Endodermal cell (in vitro differentiated cells): ENCODE results near the gene CEP83. TPM values are rescaled to one million over a fixed set of nuclear protein-coding genes. Genes with fewer than 3 reads are reported as not detected.

Experiments used
- DNase-seq: peaks from one replicate; pipeline ENCODE4 v3.0.0-alpha.2; 2017
- H3K27ac ChIP-seq: 2 replicates; pipeline ENCODE4 v1.5.1; 2013; ENCODE audit warnings: mild to moderate bottlenecking, low read depth, low read length, moderate library complexity
- H3K27me3 ChIP-seq: 2 replicates; pipeline ENCODE4 v1.6.1; 2013; ENCODE audit warnings: mild to moderate bottlenecking, low read length, moderate library complexity; ENCODE audit not compliant: insufficient read depth, control insufficient read depth, poor library complexity, severe bottlenecking
- H3K36me3 ChIP-seq: 2 replicates; pipeline ENCODE4 v1.7.0; 2013; ENCODE audit warnings: mild to moderate bottlenecking, low read length, moderate library complexity; ENCODE audit not compliant: control insufficient read depth, insufficient read depth
- H3K4me1 ChIP-seq: one replicate; pipeline ENCODE4 v1.7.0; 2013; ENCODE audit warnings: low read length; ENCODE audit not compliant: control insufficient read depth, insufficient read depth
- H3K4me3 ChIP-seq: 2 replicates; pipeline ENCODE4 v1.5.1; 2013; ENCODE audit warnings: mild to moderate bottlenecking, low read length, moderate library complexity
- H3K9ac ChIP-seq: 2 replicates; pipeline ENCODE4 v1.6.1; 2013; ENCODE audit warnings: mild to moderate bottlenecking, low read length, moderate library complexity; ENCODE audit not compliant: poor library complexity, severe bottlenecking; ENCODE audit errors: extremely low read depth
- H3K9me3 ChIP-seq: 2 replicates; pipeline ENCODE4 v1.6.1; 2013; ENCODE audit warnings: mild to moderate bottlenecking, low read length, moderate library complexity; ENCODE audit not compliant: control insufficient read depth
- H3K27ac Mint-ChIP-seq: 2 replicates; pipeline ENCODE4 v1.8.0; 2020; ENCODE audit warnings: mixed read lengths
- H3K27me3 Mint-ChIP-seq: 2 replicates; pipeline ENCODE4 v1.8.0; 2021; ENCODE audit warnings: mild to moderate bottlenecking, mixed read lengths; ENCODE audit not compliant: insufficient read depth
- H3K36me3 Mint-ChIP-seq: 2 replicates; pipeline ENCODE4 v1.8.0; 2020; ENCODE audit warnings: low read depth, mixed read lengths
- H3K4me1 Mint-ChIP-seq: 2 replicates; pipeline ENCODE4 v1.8.0; 2020; ENCODE audit warnings: mixed read lengths
- H3K4me3 Mint-ChIP-seq: 2 replicates; pipeline ENCODE4 v1.8.0; 2020; ENCODE audit warnings: mild to moderate bottlenecking, moderate library complexity, mixed read lengths
- H3K9me3 Mint-ChIP-seq: 2 replicates; pipeline ENCODE4 v1.8.0; 2020; ENCODE audit warnings: mild to moderate bottlenecking, mixed read lengths
- WGBS, 2 experiments: methylation state at CpG; one replicate each; pipeline versions ENCODE4 v1.1.5 to v1.1.7; 2013; ENCODE audit warnings: missing lambda C conversion rate in 2 of 2, mixed read lengths in 1 of 2; ENCODE audit not compliant: insufficient coverage in 1 of 2, insufficient read length in 1 of 2; 5-methylcytosine and 5-hydroxymethylcytosine counted together
- long read RNA-seq, 4 experiments: library from polyadenylated mRNA in 2 of 4; library from RNA in 1 of 4; library from capped mRNA in 1 of 4; stranded (forward) in 3 of 4; unstranded in 1 of 4; transcript quantifications; one replicate each; pipeline ENCODE4 v2.0.0, GENCODE V29; 2020 to 2021; ENCODE audit warnings: inconsistent platforms in 1 of 4
- polyA plus RNA-seq, 2 experiments: library from polyadenylated mRNA; stranded (reverse); fragments of 50-300 nt; gene quantifications; one replicate each; pipeline ENCODE4 v1.2.3, GENCODE V29; 2013
- total RNA-seq, 2 donors: library from RNA; stranded (reverse); fragmentation: NEBNext Ultra II Directional in 1 of 2; extraction: Animal tissue kit (Norgen Biotek cat#: 25700) in 1 of 2; gene quantifications; 2 replicates in 1 of 2; 3 replicates in 1 of 2; pipeline ENCODE4 v1.2.1, GENCODE V29; 2021
- TF ChIP-seq, protein P1 (sequence below): fragments of 200-600 bp; sonication (generic); conservative IDR thresholded peaks from 2 replicates; pipeline ENCODE4 v1.5.0; 2021; ENCODE audit warnings: antibody characterized with exemption, mild to moderate bottlenecking

The CEP83 gene, protein sequence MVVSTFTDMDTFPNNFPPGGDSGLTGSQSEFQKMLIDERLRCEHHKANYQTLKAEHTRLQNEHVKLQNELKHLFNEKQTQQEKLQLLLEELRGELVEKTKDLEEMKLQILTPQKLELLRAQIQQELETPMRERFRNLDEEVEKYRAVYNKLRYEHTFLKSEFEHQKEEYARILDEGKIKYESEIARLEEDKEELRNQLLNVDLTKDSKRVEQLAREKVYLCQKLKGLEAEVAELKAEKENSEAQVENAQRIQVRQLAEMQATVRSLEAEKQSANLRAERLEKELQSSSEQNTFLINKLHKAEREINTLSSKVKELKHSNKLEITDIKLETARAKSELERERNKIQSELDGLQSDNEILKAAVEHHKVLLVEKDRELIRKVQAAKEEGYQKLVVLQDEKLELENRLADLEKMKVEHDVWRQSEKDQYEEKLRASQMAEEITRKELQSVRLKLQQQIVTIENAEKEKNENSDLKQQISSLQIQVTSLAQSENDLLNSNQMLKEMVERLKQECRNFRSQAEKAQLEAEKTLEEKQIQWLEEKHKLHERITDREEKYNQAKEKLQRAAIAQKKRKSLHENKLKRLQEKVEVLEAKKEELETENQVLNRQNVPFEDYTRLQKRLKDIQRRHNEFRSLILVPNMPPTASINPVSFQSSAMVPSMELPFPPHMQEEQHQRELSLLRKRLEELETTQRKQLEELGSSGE
- total RNA-seq = 10 to 100 TPM; 28.6 to 36.3 TPM
- polyA plus RNA-seq (2013, experiment 1 of 2) = 21.7 TPM
- 21.4 TPM for polyA plus RNA-seq (2013, experiment 2 of 2)
- long read RNA-seq, experiment 1, partial matches to known transcripts = 3 of 6 reads
- long read RNA-seq, experiment 1, other reads (novel, unspliced or antisense) = 3 of 6 reads
- long read RNA-seq, experiment 2, transcript CEP83-201 (16 exons, 3,130 nt) = major isoform, 6 of 33 reads
- long read RNA-seq, experiment 2, partial matches to known transcripts = 9 of 33 reads
- long read RNA-seq, experiment 2, other reads (novel, unspliced or antisense) = 16 of 33 reads
- long read RNA-seq, experiment 3, transcript CEP83-201 (16 exons, 3,130 nt) = major isoform, 6 of 61 reads
- long read RNA-seq, experiment 3, partial matches to known transcripts = 23 of 61 reads
- long read RNA-seq, experiment 3, other reads (novel, unspliced or antisense) = 29 of 61 reads
- long read RNA-seq, experiment 4, partial matches to known transcripts = 3 of 6 reads
- long read RNA-seq, experiment 4, other reads (novel, unspliced or antisense) = 3 of 6 reads

DNA sequence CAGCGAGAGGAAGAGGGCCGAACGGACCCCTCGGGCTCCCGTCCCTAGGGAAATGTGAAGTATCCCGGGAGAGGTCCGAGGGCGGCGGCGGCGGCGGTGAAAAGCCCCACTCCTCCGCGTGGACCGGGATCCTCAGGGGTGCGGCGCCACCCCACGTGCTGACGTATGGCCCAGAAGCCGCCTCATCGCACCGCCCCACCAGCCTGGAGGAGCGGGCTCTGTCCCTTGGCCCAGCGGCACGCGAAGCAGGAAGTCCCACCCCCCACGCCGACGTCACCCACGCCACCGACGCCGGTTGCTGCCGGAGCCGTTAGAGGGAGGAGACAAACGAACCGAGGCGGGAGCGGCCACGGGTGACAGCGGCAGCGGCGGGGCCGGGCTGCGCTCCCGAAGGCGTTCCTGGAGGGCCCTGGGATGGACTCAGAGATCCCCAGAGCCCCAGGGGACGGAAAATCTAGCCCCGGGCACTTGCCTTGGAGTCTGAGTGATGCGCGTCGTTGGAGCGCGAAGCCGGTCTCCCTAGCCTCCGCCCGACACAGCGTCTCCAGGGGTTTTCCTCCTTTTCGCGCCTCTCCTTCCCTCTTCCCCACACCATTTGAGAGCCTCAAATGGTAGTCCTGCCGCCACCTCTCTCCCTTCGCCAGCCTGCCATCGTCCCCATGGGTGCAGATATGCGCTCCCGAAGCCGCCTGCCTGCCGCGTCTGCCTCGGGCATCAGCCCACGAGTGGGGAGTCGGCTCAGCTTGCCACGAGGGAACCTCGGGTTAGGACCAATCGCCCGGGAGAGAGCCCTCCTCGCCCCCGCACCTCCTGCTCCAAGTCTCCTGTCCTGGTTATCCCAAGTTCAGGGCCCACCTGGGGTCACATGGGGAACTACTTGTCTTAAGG, at the start of gene CEP83:
CEP83 (minus strand) TSS at position 140 of the 888 bp plus-strand sequence. CDS start 47,377 bp downstream, outside the sequence.
- Histone ChIP-seq H3K27me3 (no peaks in the 10 kb centered on the region), H3K4me1 (no peaks in the 10 kb centered on the region), H3K36me3 (no peaks in the 10 kb centered on the region), H3K9me3 (peaks cover 6% of the 10 kb centered on the region), H3K4me3 (peak within 1 kb of the TSS; percentile 81), H3K9ac (peak within 1 kb of the TSS; percentile 67), H3K27ac (peak within 1 kb of the TSS; percentile 27)
- peaks cover 10% of the 10 kb centered on the region for H3K36me3 Mint-ChIP-seq
- H3K9me3 Mint-ChIP-seq = no peaks in the 10 kb centered on the region
- peak within 1 kb of the TSS; percentile 85 for H3K4me3 Mint-ChIP-seq
- H3K27ac Mint-ChIP-seq = peak within 1 kb of the TSS; percentile 94
- WGBS, 2 experiments = 1% methylated on average over 47 to 77 of the region's 77 CpGs
- peaks cover 6% of the 10 kb centered on the region for H3K4me1 Mint-ChIP-seq
- DNase-seq = peak; percentile 98
- H3K27me3 Mint-ChIP-seq = no peaks in the 10 kb centered on the region
- TF ChIP-seq, protein P1, sequence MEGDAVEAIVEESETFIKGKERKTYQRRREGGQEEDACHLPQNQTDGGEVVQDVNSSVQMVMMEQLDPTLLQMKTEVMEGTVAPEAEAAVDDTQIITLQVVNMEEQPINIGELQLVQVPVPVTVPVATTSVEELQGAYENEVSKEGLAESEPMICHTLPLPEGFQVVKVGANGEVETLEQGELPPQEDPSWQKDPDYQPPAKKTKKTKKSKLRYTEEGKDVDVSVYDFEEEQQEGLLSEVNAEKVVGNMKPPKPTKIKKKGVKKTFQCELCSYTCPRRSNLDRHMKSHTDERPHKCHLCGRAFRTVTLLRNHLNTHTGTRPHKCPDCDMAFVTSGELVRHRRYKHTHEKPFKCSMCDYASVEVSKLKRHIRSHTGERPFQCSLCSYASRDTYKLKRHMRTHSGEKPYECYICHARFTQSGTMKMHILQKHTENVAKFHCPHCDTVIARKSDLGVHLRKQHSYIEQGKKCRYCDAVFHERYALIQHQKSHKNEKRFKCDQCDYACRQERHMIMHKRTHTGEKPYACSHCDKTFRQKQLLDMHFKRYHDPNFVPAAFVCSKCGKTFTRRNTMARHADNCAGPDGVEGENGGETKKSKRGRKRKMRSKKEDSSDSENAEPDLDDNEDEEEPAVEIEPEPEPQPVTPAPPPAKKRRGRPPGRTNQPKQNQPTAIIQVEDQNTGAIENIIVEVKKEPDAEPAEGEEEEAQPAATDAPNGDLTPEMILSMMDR = no peak

DNA sequence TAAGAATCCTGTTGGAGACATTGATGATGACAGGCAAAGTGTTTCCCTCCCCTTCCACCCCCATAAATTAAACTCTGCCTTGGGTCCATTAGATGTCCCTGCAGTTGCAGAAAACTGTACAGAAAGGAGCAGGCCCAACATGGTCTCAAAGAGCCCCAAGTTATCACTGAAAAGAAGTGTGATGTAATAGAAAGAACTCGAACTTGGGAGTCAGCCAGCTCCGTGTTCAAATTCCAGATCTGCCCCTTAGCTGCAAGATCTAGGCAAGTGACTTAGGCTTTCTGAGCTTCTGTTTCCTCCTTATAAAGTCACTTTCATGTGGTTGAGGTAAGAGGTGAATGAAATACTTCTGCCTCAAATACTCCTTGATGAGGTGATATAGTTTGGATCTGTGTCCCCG, 49.6 kb upstream of the CEP83 start:
- Histone ChIP-seq H3K27ac (no peak overlapping the region), H3K4me3 (no peak overlapping the region), H3K9ac (no peak overlapping the region), H3K36me3 (no peaks in the 10 kb centered on the region), H3K9me3 (no peaks in the 10 kb centered on the region), H3K4me1 (no peaks in the 10 kb centered on the region), H3K27me3 (peaks cover 18% of the 10 kb centered on the region)
- DNase-seq = no peak
- 92 to 98% methylated on average over 3 of the region's 3 CpGs for WGBS, 2 experiments
- no peak overlapping the region for H3K27ac Mint-ChIP-seq
- H3K27me3 Mint-ChIP-seq = peaks cover 14% of the 10 kb centered on the region
- no peaks in the 10 kb centered on the region for H3K4me1 Mint-ChIP-seq
- no peaks in the 10 kb centered on the region for H3K36me3 Mint-ChIP-seq
- no peaks in the 10 kb centered on the region for H3K9me3 Mint-ChIP-seq
- no peak overlapping the region for H3K4me3 Mint-ChIP-seq
- TF ChIP-seq, protein P1 = no peak
